GM12878 (cell line): ENCODE results near the gene MYDGF. TPM values are rescaled to one million over a fixed set of nuclear protein-coding genes. Genes with fewer than 3 reads are reported as not detected.

ENCODE experiments used
- ATAC-seq: fragments of 200-7000 bp; cut with Tn5 transposase; 3 replicates; pipeline ENCODE4 v1.9.1; 2020; ENCODE audit warnings: mild to moderate bottlenecking, moderate library complexity
- BruUV-seq: library from RNA; stranded (reverse); fragments of 400-500 nt; replicated peaks from 2 replicates; lab custom pipeline; 2021; lab: Mats Ljungman, UMichigan
- CTCF ChIA-PET: fragments of 300-600 bp; sonication (Branson Sonifier 250); formaldehyde crosslinking; extraction: SDS; loops from one replicate; lab custom pipeline; 2021; ENCODE audit warnings: inconsistent platforms; lab: Yijun Ruan, JAX
- POLR2A ChIA-PET: fragments of 350-600 bp; formaldehyde crosslinking; extraction: SDS; loops from one replicate; lab custom pipeline; 2021; ENCODE audit warnings: inconsistent platforms; lab: Charles Lee
- RAD21 ChIA-PET: fragments of 300-600 bp; sonication (Branson Sonifier 250); formaldehyde crosslinking; loops from one replicate; lab custom pipeline; 2023; ENCODE audit warnings: antibody characterized with exemption; ENCODE audit not compliant: unreplicated experiment; lab: Charles Lee
- SMC1A ChIA-PET: fragments of 300-600 bp; sonication (Branson Sonifier 250); formaldehyde crosslinking; loops from one replicate; lab custom pipeline; 2023; ENCODE audit not compliant: unreplicated experiment, uncharacterized antibody; lab: Charles Lee
- DNase-seq: peaks from one replicate; pipeline ENCODE4 v3.0.0-alpha.2; 2011; ENCODE audit warnings: low read depth, low spot score
- FAIRE-seq: peaks from 3 replicates; lab custom pipeline; 2011; peaks lifted over from hg19 to GRCh38; lab: Jason Lieb, UNC
- H2AFZ ChIP-seq: 2 replicates; pipeline ENCODE4 v1.6.0; 2011; ENCODE audit warnings: low read depth, low read length, control low read depth; ENCODE audit not compliant: control insufficient read depth
- H3K27ac ChIP-seq: 2 replicates; pipeline ENCODE4 v1.5.1; 2011; ENCODE audit warnings: control low read depth; ENCODE audit not compliant: control insufficient read depth, insufficient read depth
- H3K27me3 ChIP-seq, 2 experiments: replicated peaks in 1 of 2; 2 replicates each; pipeline versions ENCODE4 v1.6.0 to v1.6.1; 2011; ENCODE audit warnings: low read length in 1 of 2; ENCODE audit not compliant: control insufficient read depth in 2 of 2, insufficient read depth in 2 of 2
- H3K36me3 ChIP-seq, 2 experiments: 2 replicates each; pipeline ENCODE4 v1.5.1; 2011; ENCODE audit warnings: low read length in 1 of 2; ENCODE audit not compliant: control insufficient read depth in 2 of 2, insufficient read depth in 2 of 2
- H3K4me1 ChIP-seq: 2 replicates; pipeline ENCODE4 v1.6.1; 2011; ENCODE audit warnings: mild to moderate bottlenecking, low read length, moderate library complexity, mixed read lengths; ENCODE audit not compliant: control insufficient read depth, insufficient read depth
- H3K4me2 ChIP-seq: 2 replicates; pipeline ENCODE4 v1.6.0; 2011; ENCODE audit warnings: control low read depth; ENCODE audit not compliant: control insufficient read depth, insufficient read depth
- H3K4me3 ChIP-seq: fragments of 200-600 bp; sonication (generic); 2 replicates; pipeline ENCODE4 v1.5.1; 2016
- H3K79me2 ChIP-seq: 2 replicates; pipeline ENCODE4 v1.6.0; 2011; ENCODE audit warnings: low read length; ENCODE audit not compliant: control insufficient read depth, insufficient read depth
- H3K9ac ChIP-seq: 2 replicates; pipeline ENCODE4 v1.8.0; 2011; ENCODE audit warnings: low read length, control low read depth, mixed read lengths; ENCODE audit not compliant: control insufficient read depth, insufficient read depth
- H3K9me3 ChIP-seq: replicated peaks from 3 replicates; pipeline ENCODE4 v1.5.1; 2011; ENCODE audit warnings: mild to moderate bottlenecking, low read length; ENCODE audit not compliant: control insufficient read depth, insufficient read depth
- H4K20me1 ChIP-seq: 2 replicates; pipeline ENCODE4 v1.6.0; 2011; ENCODE audit not compliant: control insufficient read depth, insufficient read depth
- BMI1 ChIP-seq: fragments of 450-650 bp; IDR thresholded peaks from 2 replicates; pipeline ENCODE4 v1.6.1; 2016; ENCODE audit warnings: mild to moderate bottlenecking, moderate library complexity, borderline replicate concordance
- CEBPB ChIP-seq, 2 experiments: fragments of 150-350 bp in 1 of 2; IDR thresholded peaks; 2 replicates each; pipeline ENCODE4 v1.6.1; 2012 to 2014; ENCODE audit warnings: low read depth in 2 of 2, low read length in 2 of 2, borderline replicate concordance in 1 of 2, inconsistent platforms in 1 of 2
- CHD2 ChIP-seq: IDR thresholded peaks from 2 replicates; pipeline ENCODE4 v1.6.1; 2011; ENCODE audit warnings: low read depth, low read length, improper control_type of control experiment, borderline replicate concordance
- CREB1 ChIP-seq: IDR thresholded peaks from 2 replicates; pipeline ENCODE4 v1.6.1; 2012; ENCODE audit warnings: low read depth, mild to moderate bottlenecking, inconsistent platforms
- FOXM1 ChIP-seq: IDR thresholded peaks from 2 replicates; pipeline ENCODE4 v1.6.1; 2012; ENCODE audit warnings: low read depth, mild to moderate bottlenecking, inconsistent platforms, low read length, moderate library complexity
- IKZF1 ChIP-seq: fragments of 450-650 bp; conservative IDR thresholded peaks from 2 replicates; pipeline ENCODE4 v1.6.1; 2017; ENCODE audit warnings: antibody characterized with exemption, mild to moderate bottlenecking
- JUNB ChIP-seq: IDR thresholded peaks from 2 replicates; pipeline ENCODE4 v1.6.1; 2016; ENCODE audit warnings: antibody characterized with exemption, mild to moderate bottlenecking
- POLR2A ChIP-seq: IDR thresholded peaks from 2 replicates; pipeline ENCODE4 v1.6.1; 2011; ENCODE audit warnings: low read depth, mild to moderate bottlenecking, low read length
- SMAD5 ChIP-seq: IDR thresholded peaks from 2 replicates; pipeline ENCODE4 v1.6.1; 2016; ENCODE audit warnings: antibody characterized with exemption, low read depth
- SRF ChIP-seq, 2 experiments: IDR thresholded peaks; 2 replicates each; pipeline ENCODE4 v1.6.1; 2011; ENCODE audit warnings: low read depth in 2 of 2, low read length in 2 of 2, mild to moderate bottlenecking in 1 of 2, moderate library complexity in 1 of 2
- STAT3 ChIP-seq: IDR thresholded peaks from 2 replicates; pipeline ENCODE4 v1.6.1; 2011; ENCODE audit warnings: low read depth, low read length, improper control_type of control experiment
- TBL1XR1 ChIP-seq: IDR thresholded peaks from 2 replicates; pipeline ENCODE4 v1.6.1; 2012; ENCODE audit warnings: low read depth, low read length, improper control_type of control experiment
- ZNF24 ChIP-seq: fragments of 450-650 bp; IDR thresholded peaks from 2 replicates; pipeline ENCODE4 v1.6.1; 2017; ENCODE audit warnings: antibody characterized with exemption, mild to moderate bottlenecking
- WGBS: methylation state at CpG from one replicate; pipeline ENCODE4 v1.1.6; 2016; ENCODE audit warnings: low lambda C conversion rate; ENCODE audit not compliant: insufficient replicate concordance, insufficient coverage; ENCODE audit errors: missing lambda C conversion rate; 5-methylcytosine and 5-hydroxymethylcytosine counted together
- in situ Hi-C: fragments of 300-500 bp; cut with MboI; formaldehyde crosslinking; loops from 9 replicates; pipeline ENCODE4 v1.14.3; 2018; ENCODE audit warnings: mixed read lengths
- intact Hi-C: fragments of 100-400 bp; cut with micrococcal nuclease; formaldehyde crosslinking; loops from one replicate; pipeline ENCODE4 v1.14.2; 2022; ENCODE audit not compliant: unreplicated experiment
- polyA plus RNA-seq, 11 experiments: library from polyadenylated mRNA; depleted of rRNA in 4 of 11; unstranded in 6 of 11; stranded (reverse) in 5 of 11; fragments of >200 nt; fragmentation: Nextera tagmentation in 4 of 11; fragmentation: Illumina TruSeq in 1 of 11; extraction: Ambion mirVana in 4 of 11; extraction: Trizol in 1 of 11; gene quantifications; 1 replicate in 1 of 11; 2 replicates in 10 of 11; pipeline versions ENCODE4 v1.2.1 to v1.2.3, GENCODE V29; 2011 to 2016; ENCODE audit warnings: inconsistent platforms in 2 of 11, missing spikeins in 2 of 11, low read depth in 1 of 11
- total RNA-seq, 4 experiments: library from RNA; depleted of rRNA in 3 of 4; stranded (reverse); fragments of >200 nt in 3 of 4; fragmentation: Illumina TruSeq in 1 of 4; extraction: Trizol in 1 of 4; gene quantifications; 2 replicates each; pipeline versions ENCODE4 v1.2.1 to v1.2.3, GENCODE V29; 2013 to 2021
- TF ChIP-seq, protein P1 (sequence below): fragments of 450-650 bp; IDR thresholded peaks from 2 replicates; pipeline ENCODE4 v1.6.1; 2018; ENCODE audit warnings: mild to moderate bottlenecking, low read depth, moderate library complexity; ENCODE audit not compliant: partially characterized antibody
- TF ChIP-seq, protein P2 (sequence below): IDR thresholded peaks from 2 replicates; pipeline ENCODE4 v1.6.1; 2012; ENCODE audit warnings: low read depth, low read length, improper control_type of control experiment

Gene MYDGF
- total and polyA plus RNA-seq, 10 of the 15 experiments (the other 5 are each of a cell fraction or from before 2014, with no cell fraction given), result 2.3 to 196 (median 57.5) TPM

DNA sequence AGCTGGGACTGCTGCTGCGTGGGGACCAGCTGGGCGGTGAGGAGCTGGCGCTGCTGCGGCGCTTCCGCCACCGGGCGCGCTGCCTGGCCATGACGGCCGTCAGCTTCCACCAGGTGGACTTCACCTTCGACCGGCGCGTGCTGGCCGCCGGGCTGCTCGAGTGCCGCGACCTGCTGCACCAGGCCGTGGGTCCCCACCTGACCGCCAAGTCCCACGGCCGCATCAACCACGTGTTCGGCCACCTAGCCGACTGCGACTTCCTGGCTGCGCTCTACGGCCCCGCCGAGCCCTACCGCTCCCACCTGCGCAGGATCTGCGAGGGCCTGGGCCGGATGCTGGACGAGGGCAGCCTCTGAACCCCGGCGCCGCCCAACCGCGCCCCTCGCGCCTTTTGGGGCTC is 18.1 kb downstream of the MYDGF start:
- no peak overlapping the region for H3K4me3 ChIP-seq
- no peaks in the 10 kb centered on the region; the same call in 1 of the 2 replicates for H3K79me2 ChIP-seq
- in situ Hi-C loops, result no loop called here
- H3K27me3 ChIP-seq, result no peaks in the 10 kb centered on the region
- no peak overlapping the region for H2AFZ ChIP-seq
- H3K4me1 ChIP-seq, result peaks cover 7% of the 10 kb centered on the region; the same call in 1 of the 2 replicates
- H3K27ac ChIP-seq, result no peak overlapping the region
- intact Hi-C loops, result no loop called here
- ChIA-PET CTCF (no interaction called here), POLR2A (no interaction called here)
- ATAC-seq, result no peak
- 97% methylated on average over 44 of the region's 44 CpGs for whole genome bisulfite sequencing
- no TSS peak for BruUV-seq
- no peak overlapping the region for H3K9ac ChIP-seq
- no peaks in the 10 kb centered on the region for H4K20me1 ChIP-seq
- DNase-seq, result no peak
- peaks cover 2 to 4% of the 10 kb centered on the region in 2 experiments; a peak in 3 of 4 replicates for H3K36me3 ChIP-seq
- no peaks in the 10 kb centered on the region for H3K9me3 ChIP-seq
- TF ChIP-seq POLR2A (peak; percentile 36), CHD2 (no peak)
- TF ChIP-seq, all 136 proteins: peak for 1
- RAD21 ChIA-PET, result no interaction called here
- no peak for FAIRE-seq
- no peak overlapping the region for H3K4me2 ChIP-seq
- SMC1A ChIA-PET, result no interaction called here

DNA sequence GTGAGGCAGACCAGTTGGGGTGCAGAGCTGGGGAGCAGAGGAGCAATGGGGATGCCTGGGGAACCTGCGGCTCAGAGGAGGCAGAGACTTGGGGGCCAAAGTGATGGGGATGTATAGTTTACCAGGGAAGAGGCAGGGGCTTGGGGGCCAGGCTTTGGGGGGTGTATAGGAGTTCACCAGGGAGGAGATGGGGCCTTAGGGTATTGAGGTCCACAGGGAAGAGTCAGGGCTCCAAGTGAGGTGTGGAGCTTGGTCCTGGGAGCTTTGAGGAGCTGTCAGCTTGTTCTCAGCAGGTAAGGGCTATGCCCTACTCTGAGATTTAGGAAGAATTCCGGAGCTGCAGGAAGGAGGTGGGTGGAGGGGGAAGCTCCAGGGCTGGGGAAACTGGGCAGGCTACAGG is 20.0 kb downstream of the MYDGF start:
- Histone ChIP-seq H2AFZ (no peak overlapping the region), H3K9me3 (no peaks in the 10 kb centered on the region), H3K4me2 (no peak overlapping the region), H3K27ac (no peak overlapping the region), H3K4me1 (peaks cover 7% of the 10 kb centered on the region; the same call in 1 of the 2 replicates), H4K20me1 (no peaks in the 10 kb centered on the region), H3K79me2 (no peaks in the 10 kb centered on the region; the same call in 1 of the 2 replicates), H3K27me3 (no peaks in the 10 kb centered on the region), H3K4me3 (no peak overlapping the region), H3K9ac (no peak overlapping the region), H3K36me3 (peaks cover 2 to 4% of the 10 kb centered on the region in 2 experiments; a peak in 3 of 4 replicates)
- BruUV-seq, result no TSS peak
- DNase-seq, result no peak
- ChIA-PET CTCF (no interaction called here), SMC1A (interaction anchor here (2.0 kb wide), 1 partner anchor 9 kb away, joined by 5 read pairs; no protein-coding TSS in a partner anchor), POLR2A (no interaction called here), RAD21 (no interaction called here)
- in situ Hi-C loops (no loop called here), intact Hi-C loops (no loop called here)
- TF ChIP-seq CEBPB (IDR thresholded peaks at IDR 0.05; ENCODE audit: borderline replicate concordance in 1 of 2, low read depth in 2 of 2, low read length in 2 of 2) (no peak), JUNB (no peak), SRF (IDR thresholded peaks at IDR 0.05; ENCODE audit: low read depth in 2 of 2, low read length in 2 of 2) (no peak), STAT3 (no peak), CREB1 (no peak), TBL1XR1 (no peak), ZNF24 (no peak), SMAD5 (no peak), IKZF1 (no peak), FOXM1 (no peak), BMI1 (no peak)
- TF ChIP-seq, protein P1, sequence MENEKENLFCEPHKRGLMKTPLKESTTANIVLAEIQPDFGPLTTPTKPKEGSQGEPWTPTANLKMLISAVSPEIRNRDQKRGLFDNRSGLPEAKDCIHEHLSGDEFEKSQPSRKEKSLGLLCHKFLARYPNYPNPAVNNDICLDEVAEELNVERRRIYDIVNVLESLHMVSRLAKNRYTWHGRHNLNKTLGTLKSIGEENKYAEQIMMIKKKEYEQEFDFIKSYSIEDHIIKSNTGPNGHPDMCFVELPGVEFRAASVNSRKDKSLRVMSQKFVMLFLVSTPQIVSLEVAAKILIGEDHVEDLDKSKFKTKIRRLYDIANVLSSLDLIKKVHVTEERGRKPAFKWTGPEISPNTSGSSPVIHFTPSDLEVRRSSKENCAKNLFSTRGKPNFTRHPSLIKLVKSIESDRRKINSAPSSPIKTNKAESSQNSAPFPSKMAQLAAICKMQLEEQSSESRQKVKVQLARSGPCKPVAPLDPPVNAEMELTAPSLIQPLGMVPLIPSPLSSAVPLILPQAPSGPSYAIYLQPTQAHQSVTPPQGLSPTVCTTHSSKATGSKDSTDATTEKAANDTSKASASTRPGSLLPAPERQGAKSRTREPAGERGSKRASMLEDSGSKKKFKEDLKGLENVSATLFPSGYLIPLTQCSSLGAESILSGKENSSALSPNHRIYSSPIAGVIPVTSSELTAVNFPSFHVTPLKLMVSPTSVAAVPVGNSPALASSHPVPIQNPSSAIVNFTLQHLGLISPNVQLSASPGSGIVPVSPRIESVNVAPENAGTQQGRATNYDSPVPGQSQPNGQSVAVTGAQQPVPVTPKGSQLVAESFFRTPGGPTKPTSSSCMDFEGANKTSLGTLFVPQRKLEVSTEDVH, result no peak
- TF ChIP-seq, protein P2, sequence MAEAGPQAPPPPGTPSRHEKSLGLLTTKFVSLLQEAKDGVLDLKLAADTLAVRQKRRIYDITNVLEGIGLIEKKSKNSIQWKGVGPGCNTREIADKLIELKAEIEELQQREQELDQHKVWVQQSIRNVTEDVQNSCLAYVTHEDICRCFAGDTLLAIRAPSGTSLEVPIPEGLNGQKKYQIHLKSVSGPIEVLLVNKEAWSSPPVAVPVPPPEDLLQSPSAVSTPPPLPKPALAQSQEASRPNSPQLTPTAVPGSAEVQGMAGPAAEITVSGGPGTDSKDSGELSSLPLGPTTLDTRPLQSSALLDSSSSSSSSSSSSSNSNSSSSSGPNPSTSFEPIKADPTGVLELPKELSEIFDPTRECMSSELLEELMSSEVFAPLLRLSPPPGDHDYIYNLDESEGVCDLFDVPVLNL, result no peak
- no peak for FAIRE-seq
- ATAC-seq, result no peak
- 43% methylated on average over 1 of the region's 2 CpGs for WGBS
